RPMI7951 (cell line): Measurements from ENCODE around the gene LY86. TPM values are rescaled to one million over a fixed set of nuclear protein-coding genes. Genes with fewer than 3 reads are reported as not detected.

Experiments
- DNase-seq: peaks from one replicate; pipeline ENCODE4 v3.0.0-alpha.2; 2012; ENCODE audit warnings: low read depth
- total RNA-seq: library from RNA; depleted of rRNA; stranded (reverse); fragments of >200 nt; shearing (Covaris generic); gene quantifications from 2 replicates; pipeline ENCODE4 v1.2.3, GENCODE V29; 2014

The LY86 gene
- total RNA-seq, 1 experiment from 2014 or later: not detected

DNA sequence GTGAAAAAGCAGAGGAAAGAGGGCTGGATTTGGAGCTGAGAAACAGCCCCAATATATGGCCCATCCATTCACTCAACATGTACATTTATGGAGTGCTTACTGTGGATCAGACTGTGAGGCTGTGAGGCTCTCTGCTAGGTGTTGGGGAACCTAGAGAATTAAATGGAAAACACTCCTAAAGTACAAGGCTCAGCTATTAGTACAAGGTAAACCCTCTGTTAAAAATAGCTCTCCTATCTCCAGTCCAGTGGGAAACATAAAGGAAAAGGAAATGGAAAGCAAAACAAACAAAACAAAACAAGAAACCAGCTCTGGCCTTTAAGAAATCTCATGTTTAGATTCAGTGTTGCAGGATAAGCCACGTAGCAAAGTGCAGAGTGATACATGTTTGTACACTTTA, 35.0 kb downstream of the LY86 start:
- DNase-seq: no peak

DNA sequence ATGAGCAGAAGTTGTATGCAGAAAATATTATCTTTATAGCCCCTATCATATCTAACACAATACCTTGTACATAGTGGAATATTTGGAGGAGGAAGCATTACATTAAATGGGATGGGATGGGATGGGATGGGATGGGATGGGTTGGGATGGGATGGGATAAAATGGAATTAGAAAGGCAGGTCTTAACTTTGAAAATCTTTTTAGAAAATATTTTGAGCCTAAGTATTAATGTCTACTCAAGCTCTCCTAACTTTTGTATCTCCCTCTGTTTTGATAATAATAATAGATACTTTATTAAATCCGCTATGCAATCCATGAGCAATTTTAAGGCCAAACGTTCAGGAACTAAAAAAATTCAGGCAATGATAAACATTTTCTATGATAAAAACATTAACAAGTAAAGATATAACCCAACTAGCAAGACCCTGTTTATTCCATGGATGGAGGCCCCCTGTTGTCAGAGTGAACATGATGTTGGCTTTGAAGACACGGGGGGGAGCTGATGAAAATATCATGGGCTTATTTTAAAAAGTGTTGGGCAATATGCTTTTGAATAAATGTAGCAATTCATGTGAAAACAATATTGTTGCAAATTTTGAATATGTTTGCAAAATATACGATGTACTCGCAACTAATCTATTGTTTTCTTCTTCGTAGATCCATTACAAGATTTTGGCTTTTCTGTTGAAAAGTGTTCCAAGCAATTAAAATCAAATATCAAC, 35.9 kb downstream of the LY86 start:
- no peak for DNase-seq

DNA sequence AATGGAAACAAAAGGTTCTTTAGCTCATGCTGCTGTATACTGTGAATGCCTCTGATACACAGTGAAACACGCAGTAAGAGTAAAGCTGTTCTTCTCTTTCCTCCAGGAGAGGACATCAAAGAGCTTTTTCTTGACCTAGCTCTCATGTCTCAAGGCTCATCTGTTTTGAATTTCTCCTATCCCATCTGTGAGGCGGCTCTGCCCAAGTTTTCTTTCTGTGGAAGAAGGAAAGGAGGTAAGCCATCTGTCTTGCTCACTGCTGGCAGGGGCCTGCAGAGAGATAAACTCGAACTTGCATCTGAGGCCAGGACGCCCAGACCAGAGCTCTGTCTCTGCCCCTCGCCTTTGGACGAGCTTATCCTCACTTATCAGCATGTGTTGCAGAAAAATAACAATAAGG, 37.7 kb downstream of the LY86 start:
- DNase-seq: no peak

DNA sequence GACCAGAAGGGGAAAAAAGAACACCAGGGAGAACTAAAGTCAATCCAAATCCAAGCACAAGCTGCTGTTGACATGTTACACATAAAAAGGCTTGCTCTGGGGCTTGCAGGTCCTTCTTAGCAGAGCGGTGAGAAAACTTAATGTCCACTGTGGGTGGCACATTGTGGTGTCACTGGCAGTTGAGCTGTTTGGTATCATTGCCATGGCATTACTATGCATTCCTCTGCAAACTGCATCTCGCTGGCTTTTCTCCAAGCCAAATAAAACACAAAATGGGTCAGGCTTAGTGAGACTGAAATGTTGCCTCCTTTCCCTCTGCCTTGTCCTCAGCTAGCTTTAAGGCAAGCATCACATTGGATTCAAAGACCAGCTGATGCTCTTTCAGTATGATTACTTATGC, 40.9 kb downstream of the LY86 start:
- peak; percentile 2 for DNase-seq

- no peak for DNase-seq
These were observed 42.5 kb downstream of the LY86 start for GRCh38 chr6:6631053-6631452.

GRCh38 chr6:6631534-6632276, 43.2 kb downstream of the LY86 start:
- DNase-seq: no peak

GRCh38 chr6:6633898-6634734, 45.6 kb downstream of the LY86 start:
- DNase-seq: no peak

GRCh38 chr6:6634735-6635075, 46.2 kb downstream of the LY86 start:
- DNase-seq: no peak

GRCh38 chr6:6635291-6635690, 46.8 kb downstream of the LY86 start:
- no peak for DNase-seq

GRCh38 chr6:6635869-6636268, 47.3 kb downstream of the LY86 start:
- no peak for DNase-seq

GRCh38 chr6:6639572-6639971, 51.1 kb downstream of the LY86 start:
- DNase-seq: no peak

DNA sequence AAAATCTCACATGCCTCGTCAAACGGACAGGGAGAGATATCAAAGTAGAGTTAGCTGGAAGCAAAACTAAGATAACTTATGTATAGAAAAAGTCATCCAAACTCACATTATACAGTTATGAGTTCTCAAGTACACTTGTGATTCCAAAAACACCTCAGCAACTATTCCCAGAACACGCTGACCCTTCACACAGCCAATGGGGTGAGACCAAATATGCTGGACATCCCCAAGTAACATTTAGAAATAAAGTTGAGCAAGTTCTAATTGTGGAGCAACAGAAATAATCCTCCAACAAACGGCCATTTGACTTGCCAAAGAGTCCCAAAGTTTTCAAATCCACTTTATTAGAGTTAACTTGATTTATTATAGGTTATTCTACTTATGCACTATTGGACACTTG, 52.4 kb downstream of the LY86 start:
- DNase-seq: no peak

DNA sequence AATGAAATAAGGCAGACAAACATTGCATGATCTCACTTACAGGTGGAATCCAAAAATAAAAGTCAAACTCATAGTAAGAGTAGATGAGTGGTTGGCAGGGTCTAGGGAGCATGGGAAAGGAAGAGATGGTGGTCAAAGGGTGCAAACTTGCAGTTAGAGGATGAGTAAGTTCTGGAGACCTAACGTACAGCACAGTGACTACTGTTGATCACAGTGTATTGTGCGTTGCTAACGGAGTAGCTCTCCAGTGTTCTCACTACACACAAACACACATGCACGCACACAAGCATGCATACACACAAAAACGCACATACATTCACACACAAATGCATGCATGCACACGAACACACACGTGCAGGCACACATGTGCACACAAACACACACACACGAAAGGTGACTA, 54.9 kb downstream of the LY86 start:
- DNase-seq: no peak

- no peak for DNase-seq
These were observed 56.9 kb downstream of the LY86 start for GRCh38 chr6:6645261-6645917.

GRCh38 chr6:6646384-6646783, 57.9 kb downstream of the LY86 start:
- DNase-seq: no peak

GRCh38 chr6:6646859-6647258, 58.3 kb downstream of the LY86 start:
- no peak for DNase-seq

DNA sequence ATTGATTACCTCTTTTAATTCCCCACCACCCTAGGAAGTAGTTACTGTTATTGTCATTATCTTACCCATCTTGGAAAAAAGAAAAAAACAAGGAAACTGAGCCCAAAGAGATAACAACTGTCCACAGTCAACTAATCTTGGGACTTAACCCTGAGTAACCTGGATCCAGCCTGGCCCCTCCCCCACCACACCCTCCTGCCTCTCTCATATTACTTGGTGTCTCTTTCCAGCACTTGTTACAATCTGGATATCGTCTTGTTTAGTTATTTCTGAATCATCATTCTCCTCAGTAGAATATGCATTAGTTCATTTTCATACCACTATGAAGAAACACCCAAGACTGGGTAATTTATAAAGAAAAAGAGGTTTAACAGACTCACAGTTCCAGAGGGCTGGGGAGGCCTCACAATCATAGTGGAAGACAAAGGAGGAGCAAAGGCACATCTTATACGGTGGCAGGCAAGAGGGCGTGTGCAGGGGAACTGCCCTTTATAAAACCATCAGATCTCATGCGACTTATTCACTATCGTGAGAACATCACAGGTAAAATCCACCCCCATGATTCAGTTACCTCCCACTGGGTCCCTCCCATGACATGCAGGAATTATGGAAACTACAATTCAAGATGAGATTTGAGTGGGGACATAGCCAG, 60.3 kb downstream of the LY86 start:
- no peak for DNase-seq

DNA sequence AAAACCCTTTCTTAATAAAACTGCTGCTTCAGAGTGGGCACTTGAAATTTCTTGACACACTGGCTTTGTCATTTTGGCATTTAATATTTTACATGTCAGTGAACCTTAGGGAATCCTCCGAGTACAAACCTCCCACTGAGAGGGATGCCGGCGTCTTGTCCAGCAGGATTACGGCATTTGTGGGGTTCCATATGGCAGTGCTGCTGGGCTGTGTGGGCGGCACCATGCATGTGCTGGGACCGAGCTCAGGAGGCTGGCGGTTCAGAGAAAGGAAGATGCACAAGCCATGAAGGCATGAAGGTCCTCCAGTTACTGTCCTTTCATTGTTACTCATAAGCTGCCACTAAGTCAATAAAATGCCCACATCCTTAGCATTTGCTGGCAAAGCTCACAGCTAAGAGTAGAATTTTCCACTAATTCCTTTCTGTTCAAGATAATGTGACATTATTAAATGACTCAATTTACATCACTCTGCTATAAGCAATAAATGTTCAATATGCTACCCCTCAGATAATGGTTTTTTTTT, 61.4 kb downstream of the LY86 start:
- DNase-seq: no peak

DNA sequence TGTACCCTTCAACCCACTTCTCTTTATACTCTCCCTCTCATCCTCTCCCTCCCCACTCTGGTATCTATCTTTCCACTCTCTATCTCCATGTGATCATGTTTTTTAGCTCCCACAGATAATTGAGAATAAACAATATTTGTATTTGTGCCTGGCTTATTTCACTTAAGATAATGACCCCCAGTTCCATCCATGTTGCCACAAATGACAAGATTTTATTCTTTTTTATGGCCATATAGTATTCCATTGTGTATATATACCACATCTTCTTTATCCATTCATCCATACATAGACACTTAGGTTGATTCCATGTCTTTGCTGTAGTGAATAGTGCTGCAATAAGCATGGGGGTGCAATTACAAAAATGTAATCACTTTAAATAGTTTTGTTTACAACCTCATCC, 62.3 kb downstream of the LY86 start:
- DNase-seq: no peak

GRCh38 chr6:6651335-6651734, 62.8 kb downstream of the LY86 start:
- DNase-seq: no peak

DNA sequence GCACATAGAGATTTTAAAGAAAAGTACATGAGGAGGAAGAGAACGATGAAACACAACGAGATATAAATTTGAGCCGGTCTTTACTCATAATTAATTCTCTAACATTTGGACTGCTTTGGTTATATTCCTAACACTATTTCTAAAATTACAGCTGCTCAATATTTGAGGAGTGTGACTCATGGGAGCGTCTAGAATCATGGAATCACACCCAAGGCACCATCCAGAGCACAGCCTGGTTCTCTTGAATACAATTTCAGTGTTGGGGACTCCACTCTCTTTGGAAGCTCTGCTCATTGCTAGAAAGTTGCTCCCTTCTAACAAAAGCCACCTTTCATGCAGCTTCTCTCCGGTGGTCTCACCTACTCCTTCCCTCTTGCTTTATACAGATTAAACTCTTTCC, 64.4 kb downstream of the LY86 start:
- DNase-seq: no peak
